Kidney glomerular epithelial cell (primary cell): Measurements from ENCODE around the gene STARD5.
A peak's percentile ranks its signal among the peaks of the same experiment; 100 is the strongest.

ENCODE experiments used
- DNase-seq: peaks from one replicate; lab custom pipeline; 2025; lab: John Stamatoyannopoulos, UW

STARD5 gene

GRCh38 chr15:81311752-81312464, 12.0 kb downstream of the STARD5 start:
- DNase-seq: no peak

DNA sequence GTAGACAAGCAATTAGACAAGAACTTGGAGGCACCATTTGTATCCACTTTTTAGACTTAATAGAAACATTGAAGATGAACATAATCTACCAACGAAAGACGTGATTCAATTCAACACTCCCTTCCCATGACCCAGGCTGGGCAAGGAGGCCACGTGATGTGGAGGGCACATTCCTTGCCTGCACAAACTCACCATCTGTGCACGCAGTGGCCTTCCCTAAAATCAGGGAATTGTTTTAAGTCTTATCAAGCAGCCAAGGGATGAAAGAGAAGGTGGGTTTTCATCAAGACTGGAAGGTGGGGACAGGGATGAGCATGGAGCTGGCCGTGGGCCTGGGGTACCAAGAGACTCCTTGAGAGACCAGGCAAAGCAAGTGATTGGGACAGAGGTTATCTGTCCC, 13.5 kb downstream of the STARD5 start:
- DNase-seq: no peak

- DNase-seq: no peak
These were observed 14.1 kb downstream of the STARD5 start for GRCh38 chr15:81309647-81310450.

DNA sequence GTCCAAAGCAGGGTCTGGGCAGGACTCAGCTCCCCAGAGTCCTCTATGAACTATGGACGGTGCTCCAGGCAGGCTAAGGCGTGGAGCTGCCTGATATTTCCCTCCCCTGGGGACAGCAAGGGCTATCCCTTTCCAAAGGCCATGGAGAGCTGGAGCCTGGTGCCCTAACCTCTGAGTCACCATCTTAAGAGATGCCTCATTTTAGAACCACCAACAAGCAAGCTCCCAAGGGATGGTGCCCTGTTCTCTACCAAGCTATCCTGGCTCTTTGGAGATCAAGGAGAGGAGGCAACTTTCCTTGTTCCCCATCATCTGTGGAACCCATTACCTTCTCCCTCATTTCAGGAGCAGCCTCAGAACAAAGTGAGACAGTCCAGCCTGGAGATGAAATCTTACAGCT, 15.7 kb downstream of the STARD5 start:
- no peak for DNase-seq

GRCh38 chr15:81304226-81304625, 19.7 kb downstream of the STARD5 start:
- DNase-seq: no peak

- DNase-seq: no peak
These were observed 20.4 kb downstream of the STARD5 start for GRCh38 chr15:81303244-81304225.

DNA sequence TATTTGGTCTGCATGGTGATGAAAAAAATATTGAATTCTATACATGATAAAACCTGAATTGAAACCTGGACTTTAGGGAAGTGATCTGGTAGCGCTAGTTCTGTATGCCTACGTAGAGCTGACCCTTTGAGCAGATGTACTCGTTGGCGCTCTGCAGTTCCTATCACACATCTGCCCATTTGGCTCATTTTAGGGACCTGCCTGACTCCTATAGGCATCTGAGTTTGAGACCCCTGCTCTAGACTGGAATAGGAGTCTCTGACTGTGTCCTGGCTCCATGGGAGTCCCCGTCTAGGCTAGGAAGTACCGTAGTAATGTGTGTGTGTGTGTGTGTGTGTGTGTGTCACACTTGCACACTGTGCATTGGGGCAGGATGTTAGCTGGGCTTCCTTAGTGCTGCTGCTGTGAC, 21.2 kb downstream of the STARD5 start:
- DNase-seq: no peak

DNA sequence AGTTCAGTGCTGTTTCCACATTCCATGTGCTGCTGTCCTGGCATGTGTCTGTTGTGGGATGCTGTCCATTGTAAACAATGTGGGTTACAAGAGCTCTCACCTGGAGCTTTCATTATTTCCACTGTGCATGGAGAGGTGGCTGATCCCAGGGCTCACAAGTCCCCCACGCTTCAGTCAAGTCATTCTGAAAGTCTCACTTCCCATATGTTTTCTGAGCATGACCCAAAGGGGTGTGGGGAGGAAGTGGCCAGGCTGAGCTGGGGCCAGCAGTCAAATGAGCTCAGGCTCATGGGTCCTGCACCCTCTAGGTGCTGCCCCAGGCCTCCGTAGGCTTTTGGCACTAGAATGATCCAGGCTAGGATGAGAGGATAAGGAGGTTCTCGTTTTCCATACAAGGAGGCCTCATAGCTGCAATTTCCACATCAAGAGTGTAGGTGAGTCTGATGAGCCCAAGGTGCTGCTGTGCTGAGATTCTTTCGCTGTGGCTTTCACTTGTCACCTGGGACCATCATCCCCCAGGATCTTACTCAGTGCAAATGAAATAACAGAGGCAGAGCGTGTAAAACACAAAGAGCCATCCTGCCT, 22.0 kb downstream of the STARD5 start:
- no peak for DNase-seq

DNA sequence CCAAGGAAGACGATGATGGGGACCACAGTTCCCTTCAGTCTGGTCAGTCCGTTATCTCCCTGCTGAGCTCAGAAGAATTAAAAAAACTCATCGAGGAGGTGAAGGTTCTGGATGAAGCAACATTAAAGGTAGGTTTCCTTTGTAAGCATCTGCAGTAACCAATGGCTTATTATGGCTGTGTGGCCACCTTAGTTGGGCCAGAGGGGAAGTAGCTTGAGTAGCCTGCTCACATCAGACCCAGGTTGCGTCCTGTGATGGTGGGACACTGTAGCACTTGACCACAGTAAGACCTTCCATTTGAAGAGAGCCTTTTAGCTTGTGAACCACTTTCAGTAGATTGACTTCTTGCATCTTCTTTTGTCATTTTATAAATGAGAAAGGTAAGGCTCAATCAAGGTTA, 22.6 kb downstream of the STARD5 start:
- DNase-seq: no peak

- DNase-seq: no peak
These were observed 24.2 kb downstream of the STARD5 start for GRCh38 chr15:81299630-81300273.

GRCh38 chr15:81299156-81299555, 24.8 kb downstream of the STARD5 start:
- no peak for DNase-seq

GRCh38 chr15:81298611-81299010, 25.3 kb downstream of the STARD5 start:
- DNase-seq: no peak

- DNase-seq: no peak
These were observed 26.1 kb downstream of the STARD5 start for GRCh38 chr15:81297603-81298575.

GRCh38 chr15:81297147-81297572, 26.8 kb downstream of the STARD5 start:
- peak; percentile 4 for DNase-seq

DNA sequence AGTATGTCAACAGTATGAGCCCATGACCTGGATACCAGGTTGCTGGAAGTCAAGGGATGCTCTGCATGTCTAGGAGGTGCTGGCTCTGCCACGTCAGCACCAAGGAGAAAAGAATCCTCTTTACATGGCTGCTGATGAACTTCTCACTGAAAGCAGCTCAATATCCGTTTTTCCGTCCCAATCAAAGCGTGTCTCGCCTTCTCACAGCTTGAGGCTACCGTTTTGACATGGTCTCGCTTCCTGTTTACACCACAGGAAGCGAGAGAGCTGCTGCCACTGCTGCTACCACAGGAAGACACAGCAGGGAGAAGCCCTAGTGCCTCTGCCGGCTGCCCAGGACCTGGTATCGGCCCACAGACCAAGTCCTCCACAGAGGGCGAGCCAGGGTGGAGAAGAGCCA, 27.3 kb downstream of the STARD5 start:
- DNase-seq: no peak

DNA sequence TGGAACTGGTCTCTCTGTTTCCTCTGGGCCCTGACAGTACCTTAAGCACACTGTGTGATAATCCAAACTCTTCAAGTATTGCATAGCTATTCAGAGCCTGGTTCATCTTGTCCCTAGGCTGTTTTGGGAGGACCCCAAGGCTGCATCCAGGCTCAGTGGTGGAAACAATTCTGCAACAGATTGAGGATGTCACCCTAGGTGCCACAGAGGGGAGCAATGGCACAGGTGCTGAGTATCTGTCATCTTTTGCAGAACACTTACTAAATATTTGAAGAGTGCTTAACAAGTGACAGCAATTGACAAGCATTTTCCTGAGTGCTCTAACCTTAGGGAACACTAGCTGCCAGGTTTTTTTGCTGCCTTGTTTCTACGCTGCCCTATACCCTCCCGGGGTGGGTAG, 27.8 kb downstream of the STARD5 start:
- no peak for DNase-seq

DNA sequence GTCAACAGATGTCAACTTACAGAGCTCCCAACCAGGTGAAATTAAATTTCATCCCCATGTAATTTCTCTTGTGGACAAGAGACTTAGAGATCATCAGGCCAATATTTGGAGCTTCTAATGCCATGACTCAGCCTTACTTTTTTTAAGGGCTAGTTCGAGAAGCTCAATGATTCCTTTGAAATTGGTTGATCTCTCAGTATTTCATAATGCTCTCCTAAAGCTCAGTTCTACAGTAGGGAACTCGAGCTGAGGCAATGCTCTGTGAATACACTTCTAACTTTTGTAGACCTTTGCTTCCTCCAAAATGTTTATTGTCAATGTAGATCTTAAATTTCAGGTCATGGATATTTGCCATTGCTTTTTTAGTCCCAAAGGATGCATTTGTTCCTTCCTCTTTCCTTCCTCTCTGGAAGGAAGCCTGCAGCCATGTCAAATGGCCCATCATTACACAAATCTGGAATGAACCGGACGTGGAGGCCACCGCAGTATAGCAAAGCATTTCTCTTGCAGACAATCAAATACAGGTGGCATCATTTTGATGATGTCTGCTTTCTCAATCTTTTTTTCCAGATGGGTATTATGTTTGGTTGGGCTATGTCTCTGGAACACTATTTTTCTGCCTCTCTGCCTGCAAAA, 28.3 kb downstream of the STARD5 start:
- no peak for DNase-seq

DNA sequence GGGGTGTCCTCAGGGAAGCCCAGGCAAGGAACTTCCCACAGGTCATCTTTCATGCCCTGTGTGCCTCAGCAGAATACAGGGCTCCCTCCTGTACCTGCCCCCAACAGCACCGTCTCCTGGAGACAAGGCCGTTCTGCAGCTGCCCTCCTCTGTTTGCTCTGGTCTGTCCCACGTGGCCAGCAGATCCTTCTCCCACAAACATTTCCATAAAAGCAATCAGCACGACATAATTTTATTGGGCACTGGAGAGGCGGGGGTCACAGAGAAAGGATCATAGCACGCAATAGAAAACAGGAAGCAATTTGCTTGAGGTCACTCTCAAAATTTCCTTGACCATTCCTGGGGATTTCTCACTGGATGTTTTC, 29.4 kb downstream of the STARD5 start:
- DNase-seq: no peak

GRCh38 chr15:81293728-81294515, 30.0 kb downstream of the STARD5 start:
- DNase-seq: no peak
